HG02870 (cell line): ENCODE measurements around the gene PFDN4.

ENCODE experiments used
- ATAC-seq: cut with Tn5 transposase; IDR thresholded peaks from one replicate; pipeline ENCODE4 v1.9.1; 2021; ENCODE audit warnings: mild to moderate bottlenecking, moderate library complexity; ENCODE audit not compliant: unreplicated experiment

PFDN4 gene

DNA sequence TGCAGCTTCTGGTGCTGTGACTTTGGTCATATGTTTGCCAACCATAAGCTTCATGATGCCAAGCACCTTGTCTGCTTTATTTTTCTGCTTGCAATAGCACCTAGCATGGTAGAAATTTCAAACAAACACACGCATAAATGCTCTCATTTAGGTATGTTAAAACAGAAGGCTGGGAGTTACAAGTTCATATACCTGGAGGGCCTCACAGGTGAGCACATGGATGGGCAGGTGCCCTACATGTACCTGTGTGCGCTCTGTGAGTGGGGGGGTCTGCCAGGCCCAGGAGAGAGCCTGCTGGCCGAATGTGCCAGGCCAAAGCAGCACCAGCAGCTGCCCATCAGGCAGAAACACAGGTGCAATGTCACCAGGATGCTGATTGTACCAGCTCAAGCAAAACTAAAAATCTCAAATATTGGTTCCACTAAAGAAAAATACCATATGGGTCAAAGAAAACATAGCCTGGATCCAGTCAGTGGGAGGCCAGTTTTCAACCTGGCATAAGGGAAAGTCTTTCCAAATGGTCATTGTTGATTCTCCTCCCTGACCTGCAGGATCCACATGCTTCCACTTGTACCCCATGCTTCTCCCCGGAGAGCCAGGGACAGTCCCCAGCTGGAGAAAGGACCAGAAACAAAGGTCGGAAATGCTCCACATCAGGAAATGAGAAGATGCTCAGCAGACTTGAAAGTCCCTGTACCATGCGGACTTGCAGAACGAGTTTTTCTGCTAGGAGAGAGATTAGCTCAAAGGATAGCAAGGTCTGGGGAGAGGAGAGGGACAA is 7.2 kb upstream of the PFDN4 start:
- ATAC-seq: no peak

DNA sequence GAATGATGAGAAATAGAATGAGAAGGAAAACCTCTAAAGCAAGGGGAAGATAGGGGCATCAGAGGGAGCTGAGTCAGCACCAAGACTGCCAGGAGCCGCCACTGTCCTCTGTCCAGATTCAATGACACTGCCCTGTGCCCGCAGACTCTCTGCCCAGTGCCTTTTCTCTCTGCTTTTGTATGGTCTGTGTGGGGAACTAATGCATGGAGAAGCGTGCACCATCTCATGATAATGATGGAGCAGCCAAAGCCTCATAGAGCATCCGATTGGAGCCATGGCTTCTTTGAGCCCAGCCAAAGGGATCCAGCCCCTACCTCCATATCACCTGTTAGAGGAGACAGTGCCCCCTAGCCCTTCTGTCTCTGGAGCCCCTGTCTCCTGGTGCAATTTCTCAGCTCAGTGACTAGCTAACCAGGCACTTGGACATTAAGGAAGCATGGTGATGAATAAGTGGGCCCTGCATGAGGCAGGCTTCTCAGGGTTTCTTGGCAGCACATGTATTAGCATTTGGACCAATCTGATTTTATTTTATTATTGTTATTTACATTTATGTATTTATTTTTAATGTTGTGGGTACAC is 6.5 kb upstream of the PFDN4 start:
- ATAC-seq: no peak

DNA sequence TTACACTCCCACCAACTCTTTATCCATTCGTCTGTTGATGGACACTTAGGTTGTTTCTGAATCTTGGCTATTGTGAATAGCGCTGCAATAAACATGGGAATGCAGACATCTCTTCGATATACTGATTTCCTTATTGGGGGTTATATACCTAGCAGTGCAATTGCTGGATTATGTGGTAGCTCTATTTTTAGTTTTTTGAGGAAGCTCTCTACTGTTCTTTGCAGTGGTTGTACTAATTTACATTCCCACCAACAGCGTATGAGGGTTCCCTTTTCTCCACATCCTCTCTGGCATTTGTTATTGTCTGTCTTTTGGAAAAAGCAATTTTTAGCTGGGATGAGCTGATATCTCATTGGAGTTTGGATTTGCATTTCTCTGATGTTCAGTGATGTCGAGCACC is 4.6 kb upstream of the PFDN4 start:
- ATAC-seq: no peak

DNA sequence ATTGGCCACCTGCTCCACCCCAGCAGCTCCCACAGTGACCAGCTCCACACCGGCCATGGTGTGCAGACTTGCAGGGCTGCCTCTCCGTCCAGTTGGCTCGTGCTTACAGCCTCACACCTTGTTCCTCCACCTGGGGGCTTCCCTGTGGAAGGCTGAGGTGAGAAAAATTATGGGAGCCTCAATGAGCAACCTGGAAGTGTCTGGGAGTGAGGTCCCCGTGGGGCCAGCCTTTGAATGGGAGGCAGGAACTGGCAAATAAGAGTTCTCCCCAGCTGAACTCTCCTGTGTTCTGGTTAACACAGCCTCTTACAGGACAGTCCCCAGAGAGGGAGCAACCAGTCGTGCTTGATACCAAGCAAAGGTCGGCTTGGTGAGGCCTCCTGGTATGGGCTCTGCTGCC is 3.8 kb upstream of the PFDN4 start:
- ATAC-seq: no peak

DNA sequence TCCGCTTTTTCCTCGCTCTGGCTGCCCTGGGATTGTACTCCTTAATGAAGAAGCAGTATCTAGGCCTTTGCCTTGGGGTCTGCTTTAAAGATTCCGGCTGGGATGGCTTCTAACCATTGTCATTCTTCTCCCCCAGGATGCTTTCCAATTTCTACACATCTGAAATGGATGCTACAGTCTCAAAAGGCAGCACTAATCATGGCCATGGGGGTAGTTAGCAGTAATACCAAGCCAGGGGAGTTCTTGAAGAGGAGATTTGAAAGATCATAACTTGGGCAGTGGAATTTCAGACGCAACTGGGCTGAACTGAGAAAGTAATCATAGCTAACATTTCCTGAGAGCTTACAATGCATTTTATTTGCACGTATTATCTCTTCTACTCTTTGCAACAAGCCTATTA is 3.4 kb upstream of the PFDN4 start:
- no peak for ATAC-seq

- no peak for ATAC-seq
Observed at GRCh38 chr20:54205450-54205849, 2.4 kb upstream of the PFDN4 start.

DNA sequence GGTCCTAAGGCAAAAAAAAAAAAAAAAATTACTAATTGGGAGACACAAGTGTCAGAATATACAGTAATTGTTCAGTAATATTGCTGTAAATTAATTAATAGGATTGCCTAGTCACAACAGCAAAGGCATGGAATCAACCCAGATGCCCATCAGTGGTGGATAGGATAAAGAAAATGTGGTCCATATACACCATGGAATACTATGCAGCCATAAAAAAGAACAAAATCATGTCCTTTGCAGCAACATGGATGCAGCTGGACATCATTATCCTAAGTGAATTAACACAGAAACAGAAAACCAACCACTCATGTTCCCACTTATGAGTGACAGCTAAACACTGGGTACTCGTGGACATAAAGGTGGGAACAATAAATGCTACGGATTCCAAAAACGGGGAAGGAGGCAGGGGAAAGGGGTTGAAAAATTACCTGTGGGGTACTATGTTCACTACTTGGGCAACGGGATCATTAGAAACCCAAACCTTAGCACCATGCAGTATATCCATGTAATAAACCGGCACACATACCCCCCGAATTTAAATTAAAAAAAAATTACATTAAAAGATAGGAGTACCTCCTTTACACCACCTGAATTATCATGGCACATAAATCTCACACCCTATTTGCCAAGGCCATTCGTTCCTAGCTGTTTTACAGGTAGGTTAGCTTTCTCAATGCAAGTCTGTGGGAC is 689 bp upstream of the PFDN4 start:
- ATAC-seq: no peak

- peak; percentile 6 for ATAC-seq
Observed at GRCh38 chr20:54208548-54209176, 775 bp downstream of the PFDN4 start.

DNA sequence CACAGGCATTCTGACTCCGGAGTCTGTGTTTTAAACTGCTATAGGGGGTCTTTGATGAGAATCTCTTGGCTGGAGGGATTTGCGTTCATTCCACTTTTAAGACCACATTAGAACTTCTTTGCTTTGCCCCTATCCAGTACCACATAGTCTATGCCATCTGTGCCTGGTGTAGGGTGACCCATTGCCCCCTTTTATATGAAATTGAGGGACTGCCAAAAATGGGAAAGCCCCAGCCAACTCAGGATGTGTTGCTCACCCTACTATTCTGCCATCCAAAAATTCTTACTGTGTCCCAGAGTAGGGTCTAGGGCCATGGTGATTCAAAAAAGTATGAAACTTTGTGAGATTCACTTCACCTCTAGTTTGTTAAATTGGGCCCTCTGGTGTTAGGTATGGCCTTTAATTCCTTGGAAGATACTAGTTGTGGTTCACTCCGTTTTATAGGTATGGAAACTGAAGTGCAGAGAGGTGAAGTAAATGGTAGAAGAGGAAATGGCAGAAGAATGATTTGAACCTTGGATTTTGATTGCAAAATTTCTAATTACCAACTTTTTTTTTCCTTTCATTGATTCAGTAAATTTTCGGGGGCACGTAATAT is 1.4 kb downstream of the PFDN4 start:
- no peak for ATAC-seq

- ATAC-seq: no peak
Observed at GRCh38 chr20:54212226-54212625, 4.3 kb downstream of the PFDN4 start.

- ATAC-seq: no peak
Observed at GRCh38 chr20:54212871-54213270, 5.0 kb downstream of the PFDN4 start.

GRCh38 chr20:54214566-54214965 is 6.7 kb downstream of the PFDN4 start:
- no peak for ATAC-seq

GRCh38 chr20:54215157-54215789 is 7.4 kb downstream of the PFDN4 start:
- no peak for ATAC-seq

- no peak for ATAC-seq
Observed at GRCh38 chr20:54217762-54218161, 9.9 kb downstream of the PFDN4 start.

DNA sequence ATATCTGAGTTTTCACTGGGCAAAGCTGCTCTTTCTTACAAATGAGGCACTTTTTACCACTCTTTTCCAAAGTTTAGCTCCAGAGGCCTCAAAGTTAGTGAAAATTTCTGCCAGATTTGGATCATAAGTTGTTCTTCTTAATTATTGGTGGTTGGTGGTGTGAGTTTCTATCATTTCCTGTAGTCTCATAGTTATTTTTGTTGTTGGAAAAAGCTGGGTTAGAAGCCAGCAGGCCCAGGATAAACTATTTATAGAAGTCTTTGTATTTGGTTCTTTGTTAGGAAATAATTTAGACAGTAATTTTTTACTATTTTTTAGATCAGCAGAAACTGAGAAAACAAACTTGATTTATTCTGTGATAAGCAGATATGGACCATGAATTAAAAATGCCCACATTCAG is 10.6 kb downstream of the PFDN4 start:
- no peak for ATAC-seq

- no peak for ATAC-seq
Observed at GRCh38 chr20:54219751-54220426, 12.0 kb downstream of the PFDN4 start.

- ATAC-seq: no peak
Observed at GRCh38 chr20:54220722-54221121, 12.8 kb downstream of the PFDN4 start.

- ATAC-seq: peak; percentile 74
Observed at GRCh38 chr20:54221353-54221752, 13.5 kb downstream of the PFDN4 start.

DNA sequence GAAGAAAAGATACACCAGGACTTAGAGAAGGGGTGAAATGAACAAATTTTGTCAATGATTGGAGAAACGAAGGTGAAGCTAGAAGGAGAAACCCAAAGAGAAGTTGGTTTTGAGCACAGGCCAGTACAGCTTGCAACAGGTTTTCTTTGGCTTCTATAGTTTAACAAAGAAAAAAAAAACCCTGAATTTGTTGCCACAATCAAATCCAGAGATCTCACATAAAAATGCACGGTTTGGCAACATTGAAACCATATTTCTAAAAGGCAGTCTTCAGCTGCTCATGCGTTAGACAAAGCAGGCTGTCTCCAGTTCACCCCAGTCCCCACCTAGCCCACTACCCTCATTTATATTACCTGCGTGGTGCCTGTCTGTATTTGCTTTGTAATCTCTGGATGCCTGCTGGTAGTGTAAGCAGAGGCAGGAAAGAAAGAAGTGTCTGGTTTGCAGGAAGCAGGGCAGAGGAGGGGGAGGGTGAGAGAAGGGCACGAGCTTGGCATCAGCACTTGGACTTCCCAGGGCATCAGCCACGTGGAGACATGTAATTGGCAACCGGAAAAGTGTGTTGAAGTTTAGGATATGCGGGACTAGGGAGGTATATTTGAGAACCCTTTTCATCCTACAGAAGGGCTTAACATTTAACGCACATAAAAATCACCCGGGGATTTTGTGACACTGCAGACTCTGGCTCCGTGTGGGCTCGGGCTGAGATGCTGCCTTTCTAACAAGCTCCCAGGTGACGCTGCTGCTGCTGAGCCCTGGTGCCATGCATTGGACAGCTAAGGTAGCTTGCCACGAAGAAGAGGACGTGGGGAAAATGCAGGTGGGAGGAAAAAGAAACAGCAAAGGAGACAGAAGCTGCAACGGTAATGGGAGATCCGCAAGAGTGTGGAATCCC is 14.4 kb downstream of the PFDN4 start:
- no peak for ATAC-seq
